ENCODE data around the gene JUN. TPM values are rescaled to one million over a fixed set of nuclear protein-coding genes. Genes with fewer than 3 reads are reported as not detected.

JUN gene
- total and polyA plus RNA-seq, 2 of the 13 experiments (the other 11 are each of a cell fraction or from before 2014, with no cell fraction given), result 18.2 to 22.3 TPM

DNA sequence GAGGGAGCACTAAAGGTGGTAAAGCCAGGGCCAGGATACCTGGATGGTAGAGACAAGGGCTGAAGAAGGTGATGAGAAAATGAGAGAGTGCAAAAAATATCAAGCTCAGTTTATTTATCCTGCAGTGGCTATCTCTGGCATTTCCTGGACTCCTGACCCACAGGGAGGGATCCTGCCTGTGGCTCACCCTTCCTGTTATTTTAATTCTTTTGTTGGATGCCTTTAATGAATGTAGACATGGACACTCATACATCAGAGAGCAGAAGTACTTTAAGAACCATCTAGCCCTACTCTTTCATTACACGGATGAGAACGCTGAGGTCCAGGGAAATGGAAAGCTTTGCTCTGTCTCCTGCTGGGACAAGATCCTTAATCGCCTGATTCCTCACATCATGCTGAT is 20.6 kb downstream of the JUN start (continued):
- TF ChIP-seq, protein P1, sequence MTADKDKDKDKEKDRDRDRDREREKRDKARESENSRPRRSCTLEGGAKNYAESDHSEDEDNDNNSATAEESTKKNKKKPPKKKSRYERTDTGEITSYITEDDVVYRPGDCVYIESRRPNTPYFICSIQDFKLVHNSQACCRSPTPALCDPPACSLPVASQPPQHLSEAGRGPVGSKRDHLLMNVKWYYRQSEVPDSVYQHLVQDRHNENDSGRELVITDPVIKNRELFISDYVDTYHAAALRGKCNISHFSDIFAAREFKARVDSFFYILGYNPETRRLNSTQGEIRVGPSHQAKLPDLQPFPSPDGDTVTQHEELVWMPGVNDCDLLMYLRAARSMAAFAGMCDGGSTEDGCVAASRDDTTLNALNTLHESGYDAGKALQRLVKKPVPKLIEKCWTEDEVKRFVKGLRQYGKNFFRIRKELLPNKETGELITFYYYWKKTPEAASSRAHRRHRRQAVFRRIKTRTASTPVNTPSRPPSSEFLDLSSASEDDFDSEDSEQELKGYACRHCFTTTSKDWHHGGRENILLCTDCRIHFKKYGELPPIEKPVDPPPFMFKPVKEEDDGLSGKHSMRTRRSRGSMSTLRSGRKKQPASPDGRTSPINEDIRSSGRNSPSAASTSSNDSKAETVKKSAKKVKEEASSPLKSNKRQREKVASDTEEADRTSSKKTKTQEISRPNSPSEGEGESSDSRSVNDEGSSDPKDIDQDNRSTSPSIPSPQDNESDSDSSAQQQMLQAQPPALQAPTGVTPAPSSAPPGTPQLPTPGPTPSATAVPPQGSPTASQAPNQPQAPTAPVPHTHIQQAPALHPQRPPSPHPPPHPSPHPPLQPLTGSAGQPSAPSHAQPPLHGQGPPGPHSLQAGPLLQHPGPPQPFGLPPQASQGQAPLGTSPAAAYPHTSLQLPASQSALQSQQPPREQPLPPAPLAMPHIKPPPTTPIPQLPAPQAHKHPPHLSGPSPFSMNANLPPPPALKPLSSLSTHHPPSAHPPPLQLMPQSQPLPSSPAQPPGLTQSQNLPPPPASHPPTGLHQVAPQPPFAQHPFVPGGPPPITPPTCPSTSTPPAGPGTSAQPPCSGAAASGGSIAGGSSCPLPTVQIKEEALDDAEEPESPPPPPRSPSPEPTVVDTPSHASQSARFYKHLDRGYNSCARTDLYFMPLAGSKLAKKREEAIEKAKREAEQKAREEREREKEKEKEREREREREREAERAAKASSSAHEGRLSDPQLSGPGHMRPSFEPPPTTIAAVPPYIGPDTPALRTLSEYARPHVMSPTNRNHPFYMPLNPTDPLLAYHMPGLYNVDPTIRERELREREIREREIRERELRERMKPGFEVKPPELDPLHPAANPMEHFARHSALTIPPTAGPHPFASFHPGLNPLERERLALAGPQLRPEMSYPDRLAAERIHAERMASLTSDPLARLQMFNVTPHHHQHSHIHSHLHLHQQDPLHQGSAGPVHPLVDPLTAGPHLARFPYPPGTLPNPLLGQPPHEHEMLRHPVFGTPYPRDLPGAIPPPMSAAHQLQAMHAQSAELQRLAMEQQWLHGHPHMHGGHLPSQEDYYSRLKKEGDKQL (CRISPR knock-in tag; IDR thresholded peaks at IDR 0.05; ENCODE audit: low read depth), result no peak
- TF ChIP-seq RARG (CRISPR knock-in tag; IDR thresholded peaks at IDR 0.05; ENCODE audit: low read depth) (no peak), SMYD3 (CRISPR knock-in tag; IDR thresholded peaks at IDR 0.05) (no peak), KLF11 (CRISPR knock-in tag; IDR thresholded peaks at IDR 0.05) (no peak), SP4 (CRISPR knock-in tag; IDR thresholded peaks at IDR 0.05) (no peak), NR2F1 (CRISPR knock-in tag; IDR thresholded peaks at IDR 0.05) (no peak), PHF5A (CRISPR knock-in tag; IDR thresholded peaks at IDR 0.05; ENCODE audit: low read depth, unreplicated experiment) (peak; percentile 33), CAMTA2 (CRISPR knock-in tag; IDR thresholded peaks at IDR 0.05; ENCODE audit: borderline replicate concordance) (no peak), PRPF4 (IDR thresholded peaks at IDR 0.05; ENCODE audit: low read depth, low read length, poor library complexity, severe bottlenecking) (no peak), ZNF781 (CRISPR knock-in tag; IDR thresholded peaks at IDR 0.05; ENCODE audit: borderline replicate concordance, not compliant biosample characterization) (no peak), HMG20A (CRISPR knock-in tag; IDR thresholded peaks at IDR 0.05; ENCODE audit: borderline replicate concordance) (peak; percentile 42; the same call in 1 of the 2 replicates), EP300 (IDR thresholded peaks at IDR 0.05; ENCODE audit: low read depth in 2 of 2, low read length in 2 of 2) (peak in 1 of 2 experiments; percentile 69; a peak in 2 of 4 replicates), EP300 (CRISPR knock-in tag; IDR thresholded peaks at IDR 0.05; ENCODE audit: borderline replicate concordance) (peak; percentile 72; the same call in 1 of the 2 replicates), HOXA3 (CRISPR knock-in tag; IDR thresholded peaks at IDR 0.05) (peak; percentile 17; the same call in 1 of the 2 replicates), HDAC6 (IDR thresholded peaks at IDR 0.05; ENCODE audit: low read depth, low read length) (no peak), ZNF337 (CRISPR knock-in tag; IDR thresholded peaks at IDR 0.05; ENCODE audit: borderline replicate concordance, low read depth) (no peak)
- TF ChIP-seq, protein P2, sequence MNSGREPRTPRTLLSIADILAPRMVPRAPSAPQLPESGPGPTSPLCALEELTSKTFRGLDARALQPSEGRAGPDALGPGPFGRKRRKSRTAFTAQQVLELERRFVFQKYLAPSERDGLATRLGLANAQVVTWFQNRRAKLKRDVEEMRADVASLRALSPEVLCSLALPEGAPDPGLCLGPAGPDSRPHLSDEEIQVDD (CRISPR knock-in tag; IDR thresholded peaks at IDR 0.05; ENCODE audit: borderline replicate concordance), result no peak
- TF ChIP-seq, protein P3, sequence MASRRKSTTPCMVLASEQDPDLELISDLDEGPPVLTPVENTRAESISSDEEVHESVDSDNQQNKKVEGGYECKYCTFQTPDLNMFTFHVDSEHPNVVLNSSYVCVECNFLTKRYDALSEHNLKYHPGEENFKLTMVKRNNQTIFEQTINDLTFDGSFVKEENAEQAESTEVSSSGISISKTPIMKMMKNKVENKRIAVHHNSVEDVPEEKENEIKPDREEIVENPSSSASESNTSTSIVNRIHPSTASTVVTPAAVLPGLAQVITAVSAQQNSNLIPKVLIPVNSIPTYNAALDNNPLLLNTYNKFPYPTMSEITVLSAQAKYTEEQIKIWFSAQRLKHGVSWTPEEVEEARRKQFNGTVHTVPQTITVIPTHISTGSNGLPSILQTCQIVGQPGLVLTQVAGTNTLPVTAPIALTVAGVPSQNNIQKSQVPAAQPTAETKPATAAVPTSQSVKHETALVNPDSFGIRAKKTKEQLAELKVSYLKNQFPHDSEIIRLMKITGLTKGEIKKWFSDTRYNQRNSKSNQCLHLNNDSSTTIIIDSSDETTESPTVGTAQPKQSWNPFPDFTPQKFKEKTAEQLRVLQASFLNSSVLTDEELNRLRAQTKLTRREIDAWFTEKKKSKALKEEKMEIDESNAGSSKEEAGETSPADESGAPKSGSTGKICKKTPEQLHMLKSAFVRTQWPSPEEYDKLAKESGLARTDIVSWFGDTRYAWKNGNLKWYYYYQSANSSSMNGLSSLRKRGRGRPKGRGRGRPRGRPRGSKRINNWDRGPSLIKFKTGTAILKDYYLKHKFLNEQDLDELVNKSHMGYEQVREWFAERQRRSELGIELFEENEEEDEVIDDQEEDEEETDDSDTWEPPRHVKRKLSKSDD (CRISPR knock-in tag; IDR thresholded peaks at IDR 0.05; ENCODE audit: low read depth), result no peak
- TF ChIP-seq, protein P4, sequence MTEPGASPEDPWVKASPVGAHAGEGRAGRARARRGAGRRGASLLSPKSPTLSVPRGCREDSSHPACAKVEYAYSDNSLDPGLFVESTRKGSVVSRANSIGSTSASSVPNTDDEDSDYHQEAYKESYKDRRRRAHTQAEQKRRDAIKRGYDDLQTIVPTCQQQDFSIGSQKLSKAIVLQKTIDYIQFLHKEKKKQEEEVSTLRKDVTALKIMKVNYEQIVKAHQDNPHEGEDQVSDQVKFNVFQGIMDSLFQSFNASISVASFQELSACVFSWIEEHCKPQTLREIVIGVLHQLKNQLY (CRISPR knock-in tag; IDR thresholded peaks at IDR 0.05), result peak; percentile 53; the same call in 1 of the 2 replicates

Data from HepG2 (cell line).